RWPE1 (cell line): Measurements from ENCODE around the gene CWC22.

Experiments used
- CTCF ChIA-PET: fragments of 350-600 bp; sonication (Branson Sonifier 250); formaldehyde crosslinking; extraction: SDS; loops from one replicate; lab custom pipeline; 2021; lab: Yijun Ruan, JAX
- POLR2A ChIA-PET: fragments of 400-600 bp; formaldehyde crosslinking; extraction: SDS; loops from one replicate; lab custom pipeline; 2020; ENCODE audit warnings: antibody characterized with exemption; ENCODE audit not compliant: low non-redundant PET; lab: Yijun Ruan, JAX
- DNase-seq: peaks from one replicate; pipeline ENCODE4 v3.0.0; 2012; ENCODE audit warnings: low spot score
- H3K27ac ChIP-seq: fragments of 450-650 bp; 2 replicates; pipeline ENCODE4 v1.5.1; 2017
- CTCF ChIP-seq: fragments of 450-650 bp; conservative IDR thresholded peaks from 2 replicates; pipeline ENCODE4 v1.5.1; 2017; ENCODE audit warnings: low read depth, mild to moderate bottlenecking

The CWC22 gene

GRCh38 chr2:179954026-179954425 lies 53.1 kb downstream of the CWC22 start:
- no peak overlapping the region for H3K27ac ChIP-seq
- POLR2A ChIA-PET, result no interaction called here
- DNase-seq, result no peak
- CTCF ChIA-PET, result interaction anchor here (0.6 kb wide), 1 partner anchor 1213 kb away, joined by 3 read pairs; no protein-coding TSS in a partner anchor
- TF ChIP-seq CTCF, result no peak

- TF ChIP-seq CTCF, result no peak
- H3K27ac ChIP-seq, result no peak overlapping the region
- no peak for DNase-seq
- ChIA-PET CTCF (no interaction called here), POLR2A (no interaction called here)
Measured at GRCh38 chr2:179953359-179953758, 53.7 kb downstream of the CWC22 start.

- TF ChIP-seq CTCF, result no peak
- no peak overlapping the region for H3K27ac ChIP-seq
- no peak for DNase-seq
- CTCF ChIA-PET, result no interaction called here
- POLR2A ChIA-PET, result no interaction called here
Measured at GRCh38 chr2:179952658-179953057, 54.4 kb downstream of the CWC22 start.

GRCh38 chr2:179951680-179952079 lies 55.4 kb downstream of the CWC22 start:
- ChIA-PET POLR2A (no interaction called here), CTCF (no interaction called here)
- no peak for DNase-seq
- H3K27ac ChIP-seq, result no peak overlapping the region
- TF ChIP-seq CTCF, result no peak

GRCh38 chr2:179950391-179950790 lies 56.7 kb downstream of the CWC22 start:
- DNase-seq, result no peak
- no peak for TF ChIP-seq CTCF
- ChIA-PET POLR2A (no interaction called here), CTCF (no interaction called here)
- no peak overlapping the region for H3K27ac ChIP-seq

- CTCF ChIA-PET, result no interaction called here
- no peak overlapping the region for H3K27ac ChIP-seq
- POLR2A ChIA-PET, result no interaction called here
- DNase-seq, result no peak
- TF ChIP-seq CTCF, result no peak
Measured at GRCh38 chr2:179949438-179949837, 57.7 kb downstream of the CWC22 start.

- no peak overlapping the region for H3K27ac ChIP-seq
- POLR2A ChIA-PET, result no interaction called here
- no peak for TF ChIP-seq CTCF
- DNase-seq, result no peak
- CTCF ChIA-PET, result no interaction called here
Measured at GRCh38 chr2:179948058-179948457, 59.0 kb downstream of the CWC22 start.
